ENCODE measurements around the gene SIRPA.

Gene SIRPA

DNA sequence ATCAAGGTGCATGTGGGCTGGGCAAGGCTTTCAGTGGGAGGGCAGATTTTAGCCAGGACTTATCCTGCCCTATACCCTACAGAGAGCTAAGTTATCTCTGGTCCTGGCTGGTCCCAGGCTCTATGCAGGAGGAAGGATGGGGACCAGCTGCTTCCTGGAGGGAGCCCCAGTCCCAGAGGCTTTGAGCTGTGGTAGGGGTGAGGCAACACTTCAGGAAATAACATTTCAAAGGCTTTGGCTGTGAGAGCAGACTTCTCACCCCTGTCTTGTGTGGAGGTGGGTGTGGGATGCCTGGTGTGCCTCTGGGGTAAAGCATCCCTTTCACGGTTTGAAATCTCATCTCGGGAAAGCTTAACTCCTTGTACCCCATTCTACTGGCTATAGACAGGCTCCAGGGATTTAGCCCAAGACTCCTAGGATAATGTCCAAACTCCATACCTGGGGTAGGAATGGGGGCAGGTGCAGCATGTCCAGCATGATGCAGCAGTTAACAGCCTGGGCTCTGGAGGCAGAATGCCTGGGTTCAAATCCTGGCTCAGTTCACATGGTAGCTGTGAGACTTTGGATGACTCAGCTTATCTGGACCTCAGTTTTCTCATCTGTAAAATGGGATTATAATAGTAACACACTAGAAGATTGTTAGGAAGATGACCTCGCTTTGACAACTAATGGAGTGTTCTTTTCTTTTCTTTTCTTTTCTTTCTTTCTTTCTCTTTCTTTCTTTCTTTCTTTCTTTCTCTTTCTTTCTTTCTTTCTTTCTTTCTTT lies 27.5 kb upstream of the SIRPA start:
- H3K4me3 ChIP-seq (ENCODE audit: low read depth, low read length) = no peak overlapping the region
- no peak for DNase-seq (ENCODE audit: low read depth)
- TF ChIP-seq, protein P1, sequence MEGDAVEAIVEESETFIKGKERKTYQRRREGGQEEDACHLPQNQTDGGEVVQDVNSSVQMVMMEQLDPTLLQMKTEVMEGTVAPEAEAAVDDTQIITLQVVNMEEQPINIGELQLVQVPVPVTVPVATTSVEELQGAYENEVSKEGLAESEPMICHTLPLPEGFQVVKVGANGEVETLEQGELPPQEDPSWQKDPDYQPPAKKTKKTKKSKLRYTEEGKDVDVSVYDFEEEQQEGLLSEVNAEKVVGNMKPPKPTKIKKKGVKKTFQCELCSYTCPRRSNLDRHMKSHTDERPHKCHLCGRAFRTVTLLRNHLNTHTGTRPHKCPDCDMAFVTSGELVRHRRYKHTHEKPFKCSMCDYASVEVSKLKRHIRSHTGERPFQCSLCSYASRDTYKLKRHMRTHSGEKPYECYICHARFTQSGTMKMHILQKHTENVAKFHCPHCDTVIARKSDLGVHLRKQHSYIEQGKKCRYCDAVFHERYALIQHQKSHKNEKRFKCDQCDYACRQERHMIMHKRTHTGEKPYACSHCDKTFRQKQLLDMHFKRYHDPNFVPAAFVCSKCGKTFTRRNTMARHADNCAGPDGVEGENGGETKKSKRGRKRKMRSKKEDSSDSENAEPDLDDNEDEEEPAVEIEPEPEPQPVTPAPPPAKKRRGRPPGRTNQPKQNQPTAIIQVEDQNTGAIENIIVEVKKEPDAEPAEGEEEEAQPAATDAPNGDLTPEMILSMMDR (conservative IDR thresholded peaks at IDR 0.05; ENCODE audit: low read depth, low read length) = no peak

DNA sequence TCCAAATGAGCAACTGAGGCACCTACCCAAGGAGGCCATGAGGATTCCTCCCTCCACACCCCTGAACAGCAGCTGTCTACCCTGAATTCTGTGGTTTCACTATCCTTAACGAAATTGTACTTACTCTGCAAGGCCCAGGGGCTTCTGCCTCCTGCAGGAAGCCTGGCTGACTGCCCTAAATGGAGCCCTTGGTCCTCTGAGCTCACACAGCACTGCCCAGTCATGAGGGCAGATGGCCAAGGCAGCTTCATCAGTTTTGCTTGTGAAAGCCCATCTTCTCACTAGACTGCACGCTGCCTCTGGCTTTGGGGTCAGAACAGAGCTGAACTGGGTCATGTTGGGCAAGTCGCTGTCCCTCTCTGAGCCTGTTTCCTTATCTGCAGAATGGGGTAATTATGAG lies 26.4 kb upstream of the SIRPA start:
- DNase-seq (ENCODE audit: low read depth) = peak; percentile 29
- TF ChIP-seq, protein P1 (conservative IDR thresholded peaks at IDR 0.05; ENCODE audit: low read depth, low read length) = peak; percentile 8

DNA sequence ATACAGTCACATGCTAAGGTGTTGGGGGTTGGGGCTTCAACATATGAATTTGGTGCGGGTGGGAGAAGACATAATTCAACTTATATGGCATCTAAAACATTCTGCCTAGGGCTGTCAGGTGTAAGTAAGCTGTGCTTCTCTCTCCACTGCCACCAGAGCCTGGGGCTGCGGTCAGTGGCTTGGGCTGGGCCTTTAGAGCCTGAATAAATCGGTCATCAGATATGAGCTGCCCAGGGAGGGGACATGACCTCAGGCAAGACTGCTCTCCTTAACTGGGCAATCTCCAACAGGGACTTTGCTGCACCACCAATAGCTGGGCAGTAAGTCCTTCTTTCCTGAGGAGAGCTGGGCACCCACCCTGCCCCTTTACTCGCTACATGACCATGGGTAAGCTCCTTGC lies 24.9 kb upstream of the SIRPA start:
- H3K4me3 ChIP-seq (ENCODE audit: low read depth, low read length) = no peak overlapping the region
- TF ChIP-seq, protein P1 (conservative IDR thresholded peaks at IDR 0.05; ENCODE audit: low read depth, low read length) = no peak
- no peak for DNase-seq (ENCODE audit: low read depth)

More for the DNA sequence above, 26.4 kb upstream of the SIRPA start:
- no peak overlapping the region for H3K4me3 ChIP-seq (ENCODE audit: low read depth, low read length)

DNA sequence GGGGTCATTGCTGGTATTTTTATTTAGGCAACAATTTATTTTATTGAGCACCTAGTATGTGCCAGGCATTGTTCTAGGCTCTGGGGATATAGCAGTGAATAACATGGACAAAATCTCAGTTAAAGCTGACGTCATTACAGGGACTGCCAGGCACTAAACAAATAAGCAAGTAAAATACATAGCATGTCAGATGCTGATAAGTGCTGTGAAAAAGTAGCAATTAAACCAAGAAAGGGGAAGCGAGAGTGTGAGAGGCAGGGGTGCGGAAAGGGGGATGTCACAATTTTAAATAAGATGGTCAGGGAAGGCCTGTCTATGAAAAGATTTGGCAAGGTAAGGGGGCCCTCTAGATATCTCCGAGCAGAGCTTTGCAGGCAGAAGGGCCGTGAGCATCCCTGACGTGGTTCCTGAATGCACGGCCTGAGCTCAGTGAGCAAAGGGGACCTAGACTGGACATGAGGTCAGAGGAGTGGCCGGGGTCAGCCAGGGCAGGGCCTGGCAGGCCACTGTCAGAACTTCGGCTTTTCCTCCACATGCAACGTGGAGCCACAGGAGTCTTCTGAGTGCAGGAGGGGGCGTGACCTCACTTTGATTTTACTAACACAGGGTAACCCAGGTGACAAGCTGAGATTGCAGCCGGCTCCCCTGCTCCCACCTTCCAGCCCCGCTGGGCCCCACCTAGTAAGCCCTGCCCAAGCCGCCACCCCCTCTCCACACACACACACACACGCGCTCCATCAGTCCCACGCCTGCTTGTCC lies 24.2 kb upstream of the SIRPA start:
- TF ChIP-seq, protein P1 (conservative IDR thresholded peaks at IDR 0.05; ENCODE audit: low read depth, low read length) = no peak
- no peak for DNase-seq (ENCODE audit: low read depth)
- no peak overlapping the region for H3K4me3 ChIP-seq (ENCODE audit: low read depth, low read length)

DNA sequence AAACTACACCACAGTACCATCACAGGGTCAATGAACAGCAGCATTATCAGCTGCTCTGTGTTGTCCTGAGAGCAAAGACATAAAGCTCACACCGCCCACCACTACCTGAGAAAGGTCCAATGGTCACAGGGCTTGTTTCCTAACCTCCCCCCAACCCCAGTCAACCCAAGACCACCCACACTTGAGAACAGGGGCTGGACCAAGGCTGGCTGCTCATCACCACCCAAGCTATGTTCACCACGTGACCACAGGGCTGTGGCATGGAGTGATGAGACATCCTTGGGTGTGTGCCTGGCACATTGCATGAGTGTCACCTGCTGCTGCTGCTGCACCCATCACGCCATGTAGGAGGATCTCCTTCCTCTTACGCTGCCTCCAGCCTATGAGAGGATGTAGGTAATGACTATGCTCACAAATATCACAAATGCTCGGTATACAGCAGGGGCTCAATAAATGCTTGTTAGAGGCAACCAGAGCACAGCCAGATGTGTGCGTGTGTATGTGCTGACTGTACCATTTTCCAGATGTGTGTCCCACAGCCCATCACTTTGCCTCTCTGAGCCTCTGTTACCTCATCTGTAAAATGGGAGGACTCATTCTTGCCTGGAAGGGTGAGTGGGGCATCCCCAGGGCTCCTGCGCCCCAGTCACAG lies 23.3 kb upstream of the SIRPA start:
- TF ChIP-seq, protein P1 (conservative IDR thresholded peaks at IDR 0.05; ENCODE audit: low read depth, low read length) = no peak
- no peak for DNase-seq (ENCODE audit: low read depth)
- no peak overlapping the region for H3K4me3 ChIP-seq (ENCODE audit: low read depth, low read length)

DNA sequence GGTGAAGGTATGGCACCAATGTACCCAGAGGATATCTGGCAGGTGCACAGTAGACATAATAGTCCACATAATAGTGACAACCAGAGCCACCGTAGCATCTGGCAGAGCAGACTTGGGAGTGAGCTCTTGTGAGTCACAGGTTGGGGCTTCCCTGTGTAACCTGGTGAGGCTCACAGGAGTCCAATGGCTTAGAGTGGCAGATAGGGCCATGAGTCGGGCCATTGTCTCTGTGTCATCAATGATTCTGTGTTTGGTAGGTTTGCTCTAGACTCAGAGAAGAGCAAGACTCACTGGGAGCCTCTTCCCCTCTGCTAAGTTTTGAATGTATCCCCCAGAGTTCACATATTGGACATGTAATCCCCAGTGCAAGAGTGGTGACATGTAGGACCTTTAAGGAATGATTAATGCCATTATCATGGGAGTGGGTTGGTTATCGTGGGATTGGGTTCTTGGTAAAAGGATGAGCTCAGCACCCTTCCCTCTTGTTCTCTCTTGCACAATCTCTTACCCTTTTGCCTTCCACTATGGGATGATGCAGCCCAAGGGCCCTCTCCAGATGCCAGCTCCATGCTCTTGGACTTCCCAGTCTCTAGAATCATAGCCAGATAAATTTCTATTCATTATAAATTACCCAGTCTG lies 22.6 kb upstream of the SIRPA start:
- no peak for DNase-seq (ENCODE audit: low read depth)
- H3K4me3 ChIP-seq (ENCODE audit: low read depth, low read length) = no peak overlapping the region
- TF ChIP-seq, protein P1 (conservative IDR thresholded peaks at IDR 0.05; ENCODE audit: low read depth, low read length) = no peak

Measured in choroid plexus epithelial cell (primary cell).